GM12878 (cell line): ENCODE results near the gene KDM4C. TPM values are rescaled to one million over a fixed set of nuclear protein-coding genes. Genes with fewer than 3 reads are reported as not detected.

Experiments used
- ATAC-seq: fragments of 200-7000 bp; cut with Tn5 transposase; 3 replicates; pipeline ENCODE4 v1.9.1; 2020; ENCODE audit warnings: mild to moderate bottlenecking, moderate library complexity
- BruUV-seq: library from RNA; stranded (reverse); fragments of 400-500 nt; replicated peaks from 2 replicates; lab custom pipeline; 2021; lab: Mats Ljungman, UMichigan
- CTCF ChIA-PET: fragments of 300-600 bp; sonication (Branson Sonifier 250); formaldehyde crosslinking; extraction: SDS; loops from one replicate; lab custom pipeline; 2021; ENCODE audit warnings: inconsistent platforms; lab: Yijun Ruan, JAX
- POLR2A ChIA-PET: fragments of 350-600 bp; formaldehyde crosslinking; extraction: SDS; loops from one replicate; lab custom pipeline; 2021; ENCODE audit warnings: inconsistent platforms; lab: Charles Lee
- RAD21 ChIA-PET: fragments of 300-600 bp; sonication (Branson Sonifier 250); formaldehyde crosslinking; loops from one replicate; lab custom pipeline; 2023; ENCODE audit warnings: antibody characterized with exemption; ENCODE audit not compliant: unreplicated experiment; lab: Charles Lee
- SMC1A ChIA-PET: fragments of 300-600 bp; sonication (Branson Sonifier 250); formaldehyde crosslinking; loops from one replicate; lab custom pipeline; 2023; ENCODE audit not compliant: unreplicated experiment, uncharacterized antibody; lab: Charles Lee
- DNase-seq: peaks from one replicate; pipeline ENCODE4 v3.0.0-alpha.2; 2011; ENCODE audit warnings: low read depth, low spot score
- FAIRE-seq: peaks from 3 replicates; lab custom pipeline; 2011; peaks lifted over from hg19 to GRCh38; lab: Jason Lieb, UNC
- H2AFZ ChIP-seq: 2 replicates; pipeline ENCODE4 v1.6.0; 2011; ENCODE audit warnings: low read depth, low read length, control low read depth; ENCODE audit not compliant: control insufficient read depth
- H3K27ac ChIP-seq: 2 replicates; pipeline ENCODE4 v1.5.1; 2011; ENCODE audit warnings: control low read depth; ENCODE audit not compliant: control insufficient read depth, insufficient read depth
- H3K27me3 ChIP-seq, 2 experiments: replicated peaks in 1 of 2; 2 replicates each; pipeline versions ENCODE4 v1.6.0 to v1.6.1; 2011; ENCODE audit warnings: low read length in 1 of 2; ENCODE audit not compliant: control insufficient read depth in 2 of 2, insufficient read depth in 2 of 2
- H3K36me3 ChIP-seq, 2 experiments: 2 replicates each; pipeline ENCODE4 v1.5.1; 2011; ENCODE audit warnings: low read length in 1 of 2; ENCODE audit not compliant: control insufficient read depth in 2 of 2, insufficient read depth in 2 of 2
- H3K4me1 ChIP-seq: 2 replicates; pipeline ENCODE4 v1.6.1; 2011; ENCODE audit warnings: mild to moderate bottlenecking, low read length, moderate library complexity, mixed read lengths; ENCODE audit not compliant: control insufficient read depth, insufficient read depth
- H3K4me2 ChIP-seq: 2 replicates; pipeline ENCODE4 v1.6.0; 2011; ENCODE audit warnings: control low read depth; ENCODE audit not compliant: control insufficient read depth, insufficient read depth
- H3K4me3 ChIP-seq: fragments of 200-600 bp; sonication (generic); 2 replicates; pipeline ENCODE4 v1.5.1; 2016
- H3K79me2 ChIP-seq: 2 replicates; pipeline ENCODE4 v1.6.0; 2011; ENCODE audit warnings: low read length; ENCODE audit not compliant: control insufficient read depth, insufficient read depth
- H3K9ac ChIP-seq: 2 replicates; pipeline ENCODE4 v1.8.0; 2011; ENCODE audit warnings: low read length, control low read depth, mixed read lengths; ENCODE audit not compliant: control insufficient read depth, insufficient read depth
- H3K9me3 ChIP-seq: replicated peaks from 3 replicates; pipeline ENCODE4 v1.5.1; 2011; ENCODE audit warnings: mild to moderate bottlenecking, low read length; ENCODE audit not compliant: control insufficient read depth, insufficient read depth
- H4K20me1 ChIP-seq: 2 replicates; pipeline ENCODE4 v1.6.0; 2011; ENCODE audit not compliant: control insufficient read depth, insufficient read depth
- KAT2A ChIP-seq: conservative IDR thresholded peaks from 2 replicates; pipeline ENCODE4 v1.6.1; 2011; ENCODE audit warnings: low read depth, low read length; ENCODE audit not compliant: control insufficient read depth
- NFYA ChIP-seq: IDR thresholded peaks from 2 replicates; pipeline ENCODE4 v1.6.1; 2011; ENCODE audit warnings: low read depth, mild to moderate bottlenecking, low read length, improper control_type of control experiment, borderline replicate concordance
- PML ChIP-seq: IDR thresholded peaks from 2 replicates; pipeline ENCODE4 v1.6.1; 2012; ENCODE audit warnings: low read length, inconsistent platforms
- TAF1 ChIP-seq: IDR thresholded peaks from 2 replicates; pipeline ENCODE4 v1.6.1; 2011; ENCODE audit warnings: mild to moderate bottlenecking, low read depth, low read length, borderline replicate concordance
- ZSCAN29 ChIP-seq: fragments of 450-650 bp; IDR thresholded peaks from 2 replicates; pipeline ENCODE4 v1.6.1; 2017; ENCODE audit warnings: mild to moderate bottlenecking, moderate library complexity
- WGBS: methylation state at CpG from one replicate; pipeline ENCODE4 v1.1.6; 2016; ENCODE audit warnings: low lambda C conversion rate; ENCODE audit not compliant: insufficient replicate concordance, insufficient coverage; ENCODE audit errors: missing lambda C conversion rate; 5-methylcytosine and 5-hydroxymethylcytosine counted together
- in situ Hi-C: fragments of 300-500 bp; cut with MboI; formaldehyde crosslinking; loops from 9 replicates; pipeline ENCODE4 v1.14.3; 2018; ENCODE audit warnings: mixed read lengths
- intact Hi-C: fragments of 100-400 bp; cut with micrococcal nuclease; formaldehyde crosslinking; loops from one replicate; pipeline ENCODE4 v1.14.2; 2022; ENCODE audit not compliant: unreplicated experiment
- polyA plus RNA-seq, 11 experiments: library from polyadenylated mRNA; depleted of rRNA in 4 of 11; unstranded in 6 of 11; stranded (reverse) in 5 of 11; fragments of >200 nt; fragmentation: Nextera tagmentation in 4 of 11; fragmentation: Illumina TruSeq in 1 of 11; extraction: Ambion mirVana in 4 of 11; extraction: Trizol in 1 of 11; gene quantifications; 1 replicate in 1 of 11; 2 replicates in 10 of 11; pipeline versions ENCODE4 v1.2.1 to v1.2.3, GENCODE V29; 2011 to 2016; ENCODE audit warnings: inconsistent platforms in 2 of 11, missing spikeins in 2 of 11, low read depth in 1 of 11
- small RNA-seq: library from RNA; depleted of rRNA; stranded (forward); fragments of <200 nt; gene quantifications from one replicate; pipeline ENCODE3, GENCODE V24; 2014
- total RNA-seq, 4 experiments: library from RNA; depleted of rRNA in 3 of 4; stranded (reverse); fragments of >200 nt in 3 of 4; fragmentation: Illumina TruSeq in 1 of 4; extraction: Trizol in 1 of 4; gene quantifications; 2 replicates each; pipeline versions ENCODE4 v1.2.1 to v1.2.3, GENCODE V29; 2013 to 2021
- TF ChIP-seq, protein P1 (sequence below): fragments of 450-650 bp; IDR thresholded peaks from 2 replicates; pipeline ENCODE4 v1.6.1; 2016; ENCODE audit warnings: mild to moderate bottlenecking
- TF ChIP-seq, protein P2 (sequence below): IDR thresholded peaks from 2 replicates; pipeline ENCODE4 v1.6.1; 2011; ENCODE audit warnings: low read depth, low read length, improper control_type of control experiment, borderline replicate concordance
- TF ChIP-seq, protein P3 (sequence below): fragments of 450-650 bp; IDR thresholded peaks from 2 replicates; pipeline ENCODE4 v1.6.1; 2017; ENCODE audit warnings: borderline replicate concordance

KDM4C gene
- total and polyA plus RNA-seq, 10 of the 15 experiments (the other 5 are each of a cell fraction or from before 2014, with no cell fraction given), result 6.8 to 41.2 (median 20.1) TPM

- no TSS peak for BruUV-seq
- Histone ChIP-seq H3K27ac (no peak overlapping the region), H3K79me2 (no peaks in the 10 kb centered on the region), H3K9me3 (no peaks in the 10 kb centered on the region), H3K4me3 (no peak overlapping the region), H3K27me3 (peaks cover 0 to 2% of the 10 kb centered on the region in 2 experiments; a peak in 2 of 4 replicates), H3K36me3 (no peaks in the 10 kb centered on the region), H2AFZ (no peak overlapping the region), H3K9ac (no peak overlapping the region), H3K4me1 (no peaks in the 10 kb centered on the region), H4K20me1 (no peaks in the 10 kb centered on the region), H3K4me2 (no peak overlapping the region)
- ATAC-seq (peak; percentile 45), DNase-seq (no peak), FAIRE-seq (no peak)
- ChIA-PET POLR2A (no interaction called here), CTCF (interaction anchor here (0.9 to 1.3 kb wide), 2 partner anchors 9 to 10 kb away, joined by 3 to 7 read pairs; no protein-coding TSS in a partner anchor), RAD21 (interaction anchor here (1.1 kb wide), 1 partner anchor 106 kb away, joined by 3 read pairs; no protein-coding TSS in a partner anchor), SMC1A (interaction anchor here (0.6 to 1.5 kb wide), 2 partner anchors 10 to 104 kb away, joined by 3 to 7 read pairs; no protein-coding TSS in a partner anchor)
- WGBS, result 33% methylated on average over 6 of the region's 6 CpGs
- intact Hi-C loops (no loop called here), in situ Hi-C loops (loop anchor here (25.0 kb wide), 1 partner anchor 88 kb away; no protein-coding TSS in a partner anchor)
- no peak for TF ChIP-seq ZSCAN29
- no peak for TF ChIP-seq PML
- TF ChIP-seq, protein P1, sequence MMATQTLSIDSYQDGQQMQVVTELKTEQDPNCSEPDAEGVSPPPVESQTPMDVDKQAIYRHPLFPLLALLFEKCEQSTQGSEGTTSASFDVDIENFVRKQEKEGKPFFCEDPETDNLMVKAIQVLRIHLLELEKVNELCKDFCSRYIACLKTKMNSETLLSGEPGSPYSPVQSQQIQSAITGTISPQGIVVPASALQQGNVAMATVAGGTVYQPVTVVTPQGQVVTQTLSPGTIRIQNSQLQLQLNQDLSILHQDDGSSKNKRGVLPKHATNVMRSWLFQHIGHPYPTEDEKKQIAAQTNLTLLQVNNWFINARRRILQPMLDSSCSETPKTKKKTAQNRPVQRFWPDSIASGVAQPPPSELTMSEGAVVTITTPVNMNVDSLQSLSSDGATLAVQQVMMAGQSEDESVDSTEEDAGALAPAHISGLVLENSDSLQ, result no peak
- TF ChIP-seq NFYA, result no peak
- TF ChIP-seq TAF1, result no peak
- no peak for TF ChIP-seq KAT2A
- TF ChIP-seq, protein P2, sequence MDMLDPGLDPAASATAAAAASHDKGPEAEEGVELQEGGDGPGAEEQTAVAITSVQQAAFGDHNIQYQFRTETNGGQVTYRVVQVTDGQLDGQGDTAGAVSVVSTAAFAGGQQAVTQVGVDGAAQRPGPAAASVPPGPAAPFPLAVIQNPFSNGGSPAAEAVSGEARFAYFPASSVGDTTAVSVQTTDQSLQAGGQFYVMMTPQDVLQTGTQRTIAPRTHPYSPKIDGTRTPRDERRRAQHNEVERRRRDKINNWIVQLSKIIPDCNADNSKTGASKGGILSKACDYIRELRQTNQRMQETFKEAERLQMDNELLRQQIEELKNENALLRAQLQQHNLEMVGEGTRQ, result no peak
- TF ChIP-seq, protein P3, sequence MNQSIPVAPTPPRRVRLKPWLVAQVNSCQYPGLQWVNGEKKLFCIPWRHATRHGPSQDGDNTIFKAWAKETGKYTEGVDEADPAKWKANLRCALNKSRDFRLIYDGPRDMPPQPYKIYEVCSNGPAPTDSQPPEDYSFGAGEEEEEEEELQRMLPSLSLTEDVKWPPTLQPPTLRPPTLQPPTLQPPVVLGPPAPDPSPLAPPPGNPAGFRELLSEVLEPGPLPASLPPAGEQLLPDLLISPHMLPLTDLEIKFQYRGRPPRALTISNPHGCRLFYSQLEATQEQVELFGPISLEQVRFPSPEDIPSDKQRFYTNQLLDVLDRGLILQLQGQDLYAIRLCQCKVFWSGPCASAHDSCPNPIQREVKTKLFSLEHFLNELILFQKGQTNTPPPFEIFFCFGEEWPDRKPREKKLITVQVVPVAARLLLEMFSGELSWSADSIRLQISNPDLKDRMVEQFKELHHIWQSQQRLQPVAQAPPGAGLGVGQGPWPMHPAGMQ, result no peak
Measured at GRCh38 chr9:7223981-7224380, 466.2 kb downstream of the KDM4C start.

Small RNA genes lying within 50 kb of the gene (small RNA-seq; reads per million reads assigned to genes)
- not detected for gene SNRPEP2

Other genes starting within 250 kb of the KDM4C start
- 124 and 125 TPM in 2 replicates for gene GLDC, start 112.2 kb upstream of the KDM4C start, total RNA-seq (2014; rRNA removed)
- 97.0 and 101 TPM in 2 replicates for gene GLDC, start 112.2 kb upstream of the KDM4C start, total RNA-seq (2014; rRNA removed; fragmentation: Illumina TruSeq; extraction: Trizol)
- gene GLDC, start 112.2 kb upstream of the KDM4C start, total RNA-seq (2021), result 117 and 119 TPM in 2 replicates
- 165 and 166 TPM in 2 replicates for gene GLDC, start 112.2 kb upstream of the KDM4C start, polyA plus RNA-seq (2011; rRNA removed)
- gene GLDC, start 112.2 kb upstream of the KDM4C start, polyA plus RNA-seq (2014; fragmentation: Illumina TruSeq; extraction: Trizol), result 150 and 156 TPM in 2 replicates
- gene GLDC, start 112.2 kb upstream of the KDM4C start, polyA plus RNA-seq (2014; fragmentation: Nextera tagmentation; extraction: Ambion mirVana), result 100 to 1,000 TPM in 1 of 2 experiments, 10 to 100 TPM in 1; 88.2 to 112 TPM
- 128 and 129 TPM in 2 replicates for gene GLDC, start 112.2 kb upstream of the KDM4C start, polyA plus RNA-seq (2014; rRNA removed)
- 100 to 1,000 TPM in 1 of 2 experiments, 10 to 100 TPM in 1; 33.1 to 101 TPM for gene GLDC, start 112.2 kb upstream of the KDM4C start, polyA plus RNA-seq (2016; fragmentation: Nextera tagmentation; extraction: Ambion mirVana)